Activated CD4-positive, alpha-beta T cell treated with anti-CD3 and anti-CD28 coated beads for 1 hour (primary cell): Measurements from ENCODE around the gene SFTPD.
"Not testable (repeated sequence)": the region's sequence is repeated elsewhere in the genome, so short reads cannot be mapped to it uniquely, and the experiment has no call there.

Source experiments
- DNase-seq: peaks from one replicate; pipeline ENCODE4 v3.0.0-alpha.2; 2020

SFTPD gene

GRCh38 chr10:79948976-79949722 lies at the start of gene SFTPD:
SFTPD (minus strand) TSS chr10:79949105; CDS start chr10:79946659, 2,446 bp downstream.
- DNase-seq: no peak

GRCh38 chr10:79995979-79996634 lies 47.2 kb upstream of the SFTPD start:
- DNase-seq: no peak

- DNase-seq: no peak
These were observed 45.7 kb upstream of the SFTPD start for GRCh38 chr10:79994556-79994955.

- not testable (repeated sequence) for DNase-seq
These were observed 39.3 kb upstream of the SFTPD start for GRCh38 chr10:79988199-79988598.

- DNase-seq: not testable (repeated sequence)
These were observed 37.8 kb upstream of the SFTPD start for GRCh38 chr10:79986661-79987060.

GRCh38 chr10:79985481-79986072 lies 36.7 kb upstream of the SFTPD start:
- DNase-seq: no peak

- DNase-seq: no peak
These were observed 35.9 kb upstream of the SFTPD start for GRCh38 chr10:79984851-79985250.

- no peak for DNase-seq
These were observed 34.5 kb upstream of the SFTPD start for GRCh38 chr10:79983286-79983909.

- DNase-seq: no peak
These were observed 34.0 kb upstream of the SFTPD start for GRCh38 chr10:79982861-79983260.

- no peak for DNase-seq
These were observed 33.5 kb upstream of the SFTPD start for GRCh38 chr10:79982362-79982800.

- no peak for DNase-seq
These were observed 32.8 kb upstream of the SFTPD start for GRCh38 chr10:79981450-79982361.

- DNase-seq: no peak
These were observed 31.8 kb upstream of the SFTPD start for GRCh38 chr10:79980711-79981110.

GRCh38 chr10:79979976-79980687 lies 31.2 kb upstream of the SFTPD start:
- DNase-seq: no peak

- no peak for DNase-seq
These were observed 30.5 kb upstream of the SFTPD start for GRCh38 chr10:79979310-79979975.

GRCh38 chr10:79976999-79977398 lies 28.1 kb upstream of the SFTPD start:
- DNase-seq: no peak

GRCh38 chr10:79970062-79970461 lies 21.2 kb upstream of the SFTPD start:
- no peak for DNase-seq

GRCh38 chr10:79947787-79948424 lies 999 bp downstream of the SFTPD start:
- DNase-seq: no peak

- DNase-seq: no peak
These were observed 1.9 kb downstream of the SFTPD start for GRCh38 chr10:79947083-79947415.

GRCh38 chr10:79946271-79947082 lies 2.4 kb downstream of the SFTPD start:
- DNase-seq: no peak
